KMS-11 (cell line): Measurements from ENCODE around the gene NR4A1.

Experiments used
- H2AFZ ChIP-seq: fragments of 200-600 bp; sonication (generic); 2 replicates; pipeline ENCODE4 v1.6.1; 2016; ENCODE audit warnings: antibody characterized with exemption, mixed run types, low read depth
- H3K27ac ChIP-seq: fragments of 200-600 bp; sonication (generic); 2 replicates; pipeline ENCODE4 v1.6.1; 2016; ENCODE audit warnings: mild to moderate bottlenecking, mixed run types
- H3K27me3 ChIP-seq: fragments of 200-600 bp; sonication (generic); 2 replicates; pipeline ENCODE4 v1.6.1; 2017; ENCODE audit warnings: mild to moderate bottlenecking, low read depth, mixed run types, moderate library complexity; ENCODE audit not compliant: insufficient read depth
- H3K36me3 ChIP-seq: fragments of 200-600 bp; sonication (generic); 2 replicates; pipeline ENCODE4 v1.6.1; 2017; ENCODE audit warnings: mild to moderate bottlenecking, mixed run types; ENCODE audit not compliant: insufficient read depth
- H3K4me1 ChIP-seq: fragments of 200-600 bp; sonication (generic); 2 replicates; pipeline ENCODE4 v1.6.1; 2016; ENCODE audit warnings: mild to moderate bottlenecking, low read depth, mixed run types; ENCODE audit not compliant: poor library complexity, severe bottlenecking
- H3K4me2 ChIP-seq: fragments of 200-600 bp; sonication (generic); 2 replicates; pipeline ENCODE4 v1.7.0; 2016; ENCODE audit warnings: mild to moderate bottlenecking, mixed run types
- H3K4me3 ChIP-seq: fragments of 200-600 bp; sonication (generic); IDR thresholded peaks from 2 replicates; pipeline ENCODE4 v1.6.1; 2017; ENCODE audit warnings: low read depth, low read length, mixed read lengths; ENCODE audit not compliant: insufficient read depth
- H3K79me2 ChIP-seq: fragments of 200-600 bp; sonication (generic); 2 replicates; pipeline ENCODE4 v1.6.1; 2016; ENCODE audit warnings: low read depth, mixed run types; ENCODE audit not compliant: insufficient read depth
- H3K9ac ChIP-seq: fragments of 200-600 bp; sonication (generic); 2 replicates; pipeline ENCODE4 v1.6.1; 2016; ENCODE audit warnings: mild to moderate bottlenecking, mixed run types
- H4K20me1 ChIP-seq: fragments of 200-600 bp; sonication (generic); 2 replicates; pipeline ENCODE4 v1.6.1; 2016; ENCODE audit warnings: mild to moderate bottlenecking, mixed run types; ENCODE audit not compliant: insufficient read depth
- TF ChIP-seq, protein P1 (sequence below): fragments of 200-600 bp; sonication (generic); conservative IDR thresholded peaks from 2 replicates; pipeline ENCODE4 v1.6.1; 2017; ENCODE audit warnings: low read depth, mild to moderate bottlenecking, antibody characterized with exemption, low read length, moderate library complexity, mixed read lengths

Gene NR4A1

DNA sequence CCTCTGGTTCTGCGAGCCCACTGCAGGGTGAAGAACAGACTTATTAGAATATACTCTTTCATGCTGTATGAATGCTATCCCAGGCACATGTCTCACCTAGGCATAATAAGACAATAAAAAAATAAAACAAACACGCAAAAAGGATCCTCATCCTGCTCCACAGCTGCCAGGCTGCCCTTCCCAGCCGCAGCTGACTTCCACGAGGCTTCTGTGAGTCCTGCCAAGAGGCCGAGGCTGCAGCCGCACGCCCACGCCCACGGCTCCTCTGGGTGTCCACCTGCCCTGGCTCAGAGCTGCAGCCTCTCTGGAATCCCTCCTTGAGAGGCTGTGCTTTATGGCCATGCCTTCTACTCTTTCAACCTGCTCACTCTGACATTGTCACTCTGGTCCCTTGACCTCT lies 35.1 kb downstream of the NR4A1 start:
- H3K4me2 ChIP-seq = no peak overlapping the region
- TF ChIP-seq, protein P1, sequence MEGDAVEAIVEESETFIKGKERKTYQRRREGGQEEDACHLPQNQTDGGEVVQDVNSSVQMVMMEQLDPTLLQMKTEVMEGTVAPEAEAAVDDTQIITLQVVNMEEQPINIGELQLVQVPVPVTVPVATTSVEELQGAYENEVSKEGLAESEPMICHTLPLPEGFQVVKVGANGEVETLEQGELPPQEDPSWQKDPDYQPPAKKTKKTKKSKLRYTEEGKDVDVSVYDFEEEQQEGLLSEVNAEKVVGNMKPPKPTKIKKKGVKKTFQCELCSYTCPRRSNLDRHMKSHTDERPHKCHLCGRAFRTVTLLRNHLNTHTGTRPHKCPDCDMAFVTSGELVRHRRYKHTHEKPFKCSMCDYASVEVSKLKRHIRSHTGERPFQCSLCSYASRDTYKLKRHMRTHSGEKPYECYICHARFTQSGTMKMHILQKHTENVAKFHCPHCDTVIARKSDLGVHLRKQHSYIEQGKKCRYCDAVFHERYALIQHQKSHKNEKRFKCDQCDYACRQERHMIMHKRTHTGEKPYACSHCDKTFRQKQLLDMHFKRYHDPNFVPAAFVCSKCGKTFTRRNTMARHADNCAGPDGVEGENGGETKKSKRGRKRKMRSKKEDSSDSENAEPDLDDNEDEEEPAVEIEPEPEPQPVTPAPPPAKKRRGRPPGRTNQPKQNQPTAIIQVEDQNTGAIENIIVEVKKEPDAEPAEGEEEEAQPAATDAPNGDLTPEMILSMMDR = no peak
- no peak overlapping the region for H2AFZ ChIP-seq
- H3K79me2 ChIP-seq = no peaks in the 10 kb centered on the region
- no peak overlapping the region for H3K27ac ChIP-seq
- no peak overlapping the region for H3K9ac ChIP-seq
- H4K20me1 ChIP-seq = no peaks in the 10 kb centered on the region
- H3K4me1 ChIP-seq = peaks cover 22% of the 10 kb centered on the region
- H3K27me3 ChIP-seq = no peaks in the 10 kb centered on the region
- H3K4me3 ChIP-seq = no peak overlapping the region
- no peaks in the 10 kb centered on the region for H3K36me3 ChIP-seq

DNA sequence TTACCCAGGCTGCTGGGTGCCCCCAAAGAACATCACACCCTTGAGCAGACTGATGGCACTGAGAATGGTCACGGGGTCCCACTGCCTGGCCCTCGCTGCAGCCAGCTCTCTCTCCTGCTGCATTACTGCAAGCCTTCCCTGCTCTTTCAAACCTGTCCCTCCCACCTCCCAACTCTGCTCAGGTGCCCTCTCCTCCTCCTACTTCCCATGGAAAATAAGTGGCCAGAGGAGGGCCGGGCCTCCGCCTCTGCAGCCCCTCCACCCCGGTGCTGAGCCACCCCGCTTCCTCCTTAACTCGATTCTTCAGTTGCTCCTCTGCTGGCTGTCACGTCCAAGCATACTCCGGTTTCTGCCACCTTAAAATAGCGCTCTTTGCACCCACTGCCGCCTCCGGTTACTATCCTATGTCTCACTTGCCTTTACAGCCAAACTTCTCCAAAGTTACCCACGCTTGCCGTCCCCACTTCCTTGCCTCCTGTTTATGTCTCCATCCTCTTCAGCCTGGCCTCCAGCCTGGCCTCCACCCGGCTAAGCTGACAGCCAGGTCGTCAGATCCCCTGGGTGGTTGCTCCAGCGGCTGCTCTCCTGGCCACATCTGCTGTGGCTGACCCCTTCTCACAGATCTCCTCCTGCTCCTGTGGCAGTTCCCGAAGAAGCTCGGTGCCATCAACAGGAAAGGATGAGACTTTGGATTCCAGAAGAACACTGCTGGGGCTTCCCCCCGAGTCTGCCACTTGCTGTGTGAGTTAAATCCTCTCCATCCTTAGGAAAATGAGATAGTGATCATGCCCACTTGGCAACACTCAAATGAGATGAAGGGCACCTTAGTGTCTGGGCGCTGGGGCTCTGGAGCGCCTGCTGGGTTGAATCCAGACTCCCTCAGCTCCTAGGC lies 35.9 kb downstream of the NR4A1 start:
- H3K4me2 ChIP-seq = no peak overlapping the region
- H3K4me3 ChIP-seq = no peak overlapping the region
- H3K79me2 ChIP-seq = no peaks in the 10 kb centered on the region
- H3K4me1 ChIP-seq = peaks cover 15% of the 10 kb centered on the region
- no peak overlapping the region for H3K9ac ChIP-seq
- TF ChIP-seq, protein P1 = no peak
- H3K27me3 ChIP-seq = no peaks in the 10 kb centered on the region
- H4K20me1 ChIP-seq = no peaks in the 10 kb centered on the region
- H3K27ac ChIP-seq = no peak overlapping the region
- no peaks in the 10 kb centered on the region for H3K36me3 ChIP-seq
- H2AFZ ChIP-seq = no peak overlapping the region

DNA sequence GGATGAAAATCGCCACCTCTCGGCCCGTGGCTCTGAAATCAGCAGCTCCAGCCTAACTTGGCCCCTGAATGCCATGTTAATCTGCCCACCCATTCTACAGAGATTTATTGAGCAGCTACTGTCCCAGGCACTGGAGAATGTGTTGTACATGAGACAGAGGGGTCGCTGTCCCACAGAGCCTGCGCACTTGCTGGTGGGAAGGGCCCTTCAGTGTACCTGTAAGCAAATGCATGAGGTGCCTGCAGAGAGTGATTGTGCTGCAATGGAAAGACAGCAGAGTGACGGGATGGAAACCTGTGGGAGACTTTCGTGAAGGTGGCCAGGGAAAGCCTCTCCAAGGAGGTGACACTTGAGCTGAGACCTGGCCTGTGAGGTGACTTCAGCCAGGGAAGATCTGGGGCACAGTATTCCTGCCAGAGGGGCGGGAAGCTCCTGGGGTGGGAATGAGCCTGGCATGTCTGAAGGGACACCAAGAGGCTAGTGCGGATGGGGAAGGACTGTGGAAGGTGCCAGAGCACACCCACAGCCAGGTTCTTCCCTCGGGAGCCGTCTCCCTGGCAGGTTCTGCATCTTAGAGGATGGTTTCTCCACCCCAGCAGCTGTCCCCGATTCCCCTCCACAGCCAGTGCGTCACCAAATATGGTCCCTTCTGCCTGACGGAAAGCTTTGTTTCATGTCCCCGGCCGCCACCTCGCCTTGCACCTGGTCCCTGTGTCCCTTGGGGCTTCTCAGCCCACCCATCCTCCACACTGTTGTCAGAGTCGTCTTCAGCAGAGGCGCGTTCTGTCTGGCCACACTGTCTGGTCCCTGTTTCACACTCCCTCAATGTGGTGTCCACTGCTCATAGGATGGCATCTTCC lies 36.9 kb downstream of the NR4A1 start:
- TF ChIP-seq, protein P1 = 0 out of 2 replicates have a peak, but pooled peaks have one; percentile 17
- H2AFZ ChIP-seq = no peak overlapping the region
- no peak overlapping the region for H3K27ac ChIP-seq
- H3K79me2 ChIP-seq = no peaks in the 10 kb centered on the region
- H4K20me1 ChIP-seq = no peaks in the 10 kb centered on the region
- H3K4me1 ChIP-seq = peaks cover 5% of the 10 kb centered on the region
- no peaks in the 10 kb centered on the region for H3K36me3 ChIP-seq
- no peak overlapping the region for H3K4me3 ChIP-seq
- H3K27me3 ChIP-seq = no peaks in the 10 kb centered on the region
- H3K9ac ChIP-seq = no peak overlapping the region
- H3K4me2 ChIP-seq = no peak overlapping the region

DNA sequence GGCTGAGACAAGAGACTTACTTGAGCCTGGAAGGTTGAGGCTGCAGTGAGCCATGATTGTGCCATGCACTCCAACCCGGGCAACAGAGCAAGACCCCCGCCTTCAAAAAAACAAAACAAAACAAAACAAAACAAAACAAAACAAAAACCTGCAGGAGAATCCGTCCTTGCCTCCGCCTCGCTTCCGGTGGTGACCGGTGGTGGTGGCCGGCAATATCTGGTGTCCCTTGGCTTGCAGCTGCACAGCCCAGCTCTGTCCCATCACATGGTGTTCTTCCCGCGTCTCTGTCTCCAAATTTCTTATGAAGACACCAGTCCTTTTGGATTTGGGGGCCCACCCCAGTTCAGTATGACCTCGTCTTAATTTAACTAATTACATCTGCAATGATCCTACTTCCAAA lies 38.2 kb downstream of the NR4A1 start:
- Histone ChIP-seq H3K27me3 (no peaks in the 10 kb centered on the region), H3K9ac (no peak overlapping the region), H4K20me1 (no peaks in the 10 kb centered on the region), H3K4me2 (no peak overlapping the region), H3K27ac (no peak overlapping the region), H3K4me3 (no peak overlapping the region), H2AFZ (no peak overlapping the region), H3K36me3 (no peaks in the 10 kb centered on the region), H3K79me2 (no peaks in the 10 kb centered on the region), H3K4me1 (no peaks in the 10 kb centered on the region)
- TF ChIP-seq, protein P1 = no peak
